Mononuclear cell (primary cell): ENCODE data around the gene GPR135. TPM values are rescaled to one million over a fixed set of nuclear protein-coding genes. Genes with fewer than 3 reads are reported as not detected.

ENCODE experiments used
- H3K27me3 ChIP-seq: 2 replicates; pipeline ENCODE4 v1.6.0; 2011; ENCODE audit warnings: low read length, control low read depth; ENCODE audit not compliant: insufficient read depth
- H3K4me1 ChIP-seq: 2 replicates; pipeline ENCODE4 v1.5.1; 2011; ENCODE audit warnings: mild to moderate bottlenecking, low read length, control low read depth; ENCODE audit not compliant: insufficient read depth
- H3K4me3 ChIP-seq: 2 replicates; pipeline ENCODE4 v1.5.1; 2011; ENCODE audit warnings: mild to moderate bottlenecking, low read length, moderate library complexity
- H3K9me3 ChIP-seq: 2 replicates; pipeline ENCODE4 v1.5.1; 2011; ENCODE audit warnings: low read depth, mild to moderate bottlenecking, control low read depth, low read length
- total RNA-seq: library from RNA; depleted of rRNA; stranded (reverse); fragments of >200 nt; gene quantifications from one replicate; pipeline ENCODE4 v1.2.3, GENCODE V29; 2012

GPR135 gene
- 0.63 TPM for total RNA-seq

DNA sequence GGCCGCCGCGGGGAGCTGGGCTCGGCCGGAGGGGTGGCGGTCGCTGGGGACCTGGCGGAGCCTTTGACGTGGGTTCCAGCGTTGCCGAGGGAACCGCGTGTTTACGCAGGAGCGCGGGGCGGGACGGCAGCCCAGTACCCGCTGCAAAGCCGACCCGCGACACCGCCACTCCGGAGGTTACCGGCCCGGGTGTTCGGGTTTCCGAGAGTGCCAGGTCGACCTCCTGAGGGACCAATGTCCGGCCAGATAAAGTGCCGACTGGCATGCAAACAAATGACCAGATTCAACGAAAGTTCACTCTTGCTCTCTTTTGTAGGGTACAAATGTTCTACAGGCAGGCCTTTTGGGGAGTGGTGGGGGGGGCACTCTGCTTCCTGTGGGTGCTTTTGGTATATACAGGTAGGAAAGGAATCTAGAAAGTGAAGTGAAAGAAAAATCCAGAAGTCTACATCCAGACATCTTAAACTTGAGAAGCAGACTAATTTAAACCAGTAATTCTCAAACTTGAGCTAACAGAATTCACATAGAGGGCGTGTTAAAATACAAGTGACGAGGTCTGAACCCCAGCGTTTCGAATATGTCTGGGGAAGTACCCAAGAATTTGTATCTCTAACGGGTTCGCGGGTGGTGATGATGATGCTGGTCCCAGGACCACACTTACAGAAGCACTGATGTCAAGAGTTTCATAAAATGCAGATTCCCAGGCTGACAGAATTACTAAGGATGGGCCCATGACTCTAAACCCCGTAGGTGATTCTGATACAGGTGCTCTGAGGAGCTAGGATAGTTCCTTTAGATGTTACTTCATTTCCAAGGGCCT lies at the start of gene GPR135:
TSS of gene GPR135 (minus strand) at position 65 of the 820 bp plus-strand sequence. CDS start 154 bp downstream, outside the sequence.
- Histone ChIP-seq H3K4me3 (peak within 1 kb of the TSS; percentile 35), H3K27me3 (peaks cover 24% of the 10 kb centered on the region), H3K9me3 (no peaks in the 10 kb centered on the region), H3K4me1 (peaks cover 17% of the 10 kb centered on the region)

- Histone ChIP-seq H3K4me1 (no peaks in the 10 kb centered on the region), H3K9me3 (no peaks in the 10 kb centered on the region), H3K27me3 (no peaks in the 10 kb centered on the region), H3K4me3 (no peak overlapping the region)
Observed at GRCh38 chr14:59511916-59512575, 46.9 kb upstream of the GPR135 start.

DNA sequence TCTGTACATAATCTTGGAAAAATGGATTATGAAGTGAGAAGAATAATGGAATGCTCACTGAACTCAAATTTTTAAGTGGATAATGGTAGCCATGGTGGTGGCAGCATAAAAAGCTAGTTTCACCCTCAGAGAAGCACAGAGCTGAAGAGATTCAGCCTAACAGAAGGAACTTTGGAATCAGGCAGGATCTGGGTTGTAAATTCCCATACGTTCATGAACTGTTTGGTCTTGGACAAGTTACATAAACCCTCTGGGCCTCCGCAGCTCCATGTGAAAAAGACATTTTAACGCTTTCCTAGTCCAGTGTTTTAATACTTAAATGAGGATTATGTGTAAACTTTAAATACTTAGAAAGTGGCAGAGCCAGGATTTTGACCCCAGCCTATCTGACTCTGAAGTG lies 45.8 kb upstream of the GPR135 start:
- no peaks in the 10 kb centered on the region for H3K4me1 ChIP-seq
- H3K27me3 ChIP-seq: no peaks in the 10 kb centered on the region
- no peak overlapping the region for H3K4me3 ChIP-seq
- H3K9me3 ChIP-seq: no peaks in the 10 kb centered on the region

GRCh38 chr14:59510001-59510400 lies 44.8 kb upstream of the GPR135 start:
- Histone ChIP-seq H3K9me3 (no peaks in the 10 kb centered on the region), H3K27me3 (no peaks in the 10 kb centered on the region), H3K4me1 (no peaks in the 10 kb centered on the region), H3K4me3 (no peak overlapping the region)

DNA sequence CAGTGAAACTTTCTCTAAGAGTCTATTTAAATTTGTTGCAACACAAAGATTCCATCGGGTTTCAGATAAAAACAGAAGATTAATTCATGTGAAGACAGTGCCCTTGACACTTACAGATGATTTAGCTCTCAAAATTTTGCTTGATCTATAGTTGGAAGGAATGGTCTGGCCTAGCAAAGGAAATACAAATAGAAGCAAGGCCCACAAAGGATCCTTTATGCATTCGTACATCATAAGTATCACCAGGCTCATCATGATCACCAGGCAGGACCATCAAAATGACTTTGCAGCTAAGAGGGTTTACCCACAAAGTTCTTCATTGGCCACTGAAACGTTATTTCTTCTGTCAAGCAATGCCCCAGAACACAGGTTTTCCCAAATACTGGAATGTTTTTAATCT lies 43.9 kb upstream of the GPR135 start:
- no peak overlapping the region for H3K4me3 ChIP-seq
- H3K9me3 ChIP-seq: no peaks in the 10 kb centered on the region
- H3K27me3 ChIP-seq: no peaks in the 10 kb centered on the region
- no peaks in the 10 kb centered on the region for H3K4me1 ChIP-seq

DNA sequence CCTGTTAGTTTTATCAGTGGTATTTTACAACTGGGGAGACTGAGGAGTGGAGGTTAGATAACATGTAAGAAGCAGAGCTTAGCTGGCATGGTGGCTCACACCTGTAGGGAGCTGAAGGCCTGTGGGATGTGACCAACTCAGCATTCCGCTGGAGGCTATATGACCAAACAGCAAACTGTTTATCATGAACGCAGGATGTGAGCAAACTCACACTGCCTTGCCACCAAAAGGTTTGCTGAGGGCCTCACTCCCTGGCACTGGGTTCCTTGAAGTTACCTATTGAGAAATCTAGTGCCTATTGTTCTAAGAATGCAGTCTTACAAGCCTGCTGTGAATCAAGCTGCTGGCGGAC lies 42.5 kb upstream of the GPR135 start:
- Histone ChIP-seq H3K4me1 (no peaks in the 10 kb centered on the region), H3K9me3 (no peaks in the 10 kb centered on the region), H3K27me3 (no peaks in the 10 kb centered on the region), H3K4me3 (no peak overlapping the region)

- no peaks in the 10 kb centered on the region for H3K9me3 ChIP-seq
- no peaks in the 10 kb centered on the region for H3K4me1 ChIP-seq
- H3K4me3 ChIP-seq: no peak overlapping the region
- H3K27me3 ChIP-seq: no peaks in the 10 kb centered on the region
Observed at GRCh38 chr14:59507063-59507751, 42.0 kb upstream of the GPR135 start.

- H3K4me1 ChIP-seq: no peaks in the 10 kb centered on the region
- H3K9me3 ChIP-seq: no peaks in the 10 kb centered on the region
- no peaks in the 10 kb centered on the region for H3K27me3 ChIP-seq
- no peak overlapping the region for H3K4me3 ChIP-seq
Observed at GRCh38 chr14:59503256-59503655, 38.1 kb upstream of the GPR135 start.

GRCh38 chr14:59500732-59501131 lies 35.6 kb upstream of the GPR135 start:
- no peaks in the 10 kb centered on the region for H3K9me3 ChIP-seq
- H3K4me3 ChIP-seq: no peak overlapping the region
- H3K27me3 ChIP-seq: no peaks in the 10 kb centered on the region
- no peaks in the 10 kb centered on the region for H3K4me1 ChIP-seq

GRCh38 chr14:59492384-59492783 lies 27.2 kb upstream of the GPR135 start:
- Histone ChIP-seq H3K27me3 (no peaks in the 10 kb centered on the region), H3K4me3 (no peak overlapping the region), H3K9me3 (no peaks in the 10 kb centered on the region), H3K4me1 (peaks cover 8% of the 10 kb centered on the region)

DNA sequence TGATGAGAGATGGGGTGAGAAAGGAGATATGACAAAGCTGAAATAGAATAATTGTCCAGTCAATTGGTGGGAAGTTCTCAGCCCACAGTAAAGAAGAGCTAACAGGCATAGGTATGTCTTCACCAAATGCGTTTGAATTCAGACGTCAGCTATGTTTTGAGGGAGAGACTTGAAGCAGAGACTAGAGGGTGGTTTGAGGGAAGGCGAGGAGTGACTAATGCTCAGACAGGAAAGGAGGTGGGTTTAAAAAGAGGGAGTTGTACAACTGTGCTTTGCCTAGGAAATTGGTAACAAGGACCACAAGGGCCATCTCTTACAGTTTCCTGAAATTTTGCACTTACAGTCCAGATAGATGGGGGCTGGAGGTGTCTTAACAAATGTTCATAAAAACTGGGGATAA lies 25.6 kb upstream of the GPR135 start:
- Histone ChIP-seq H3K27me3 (no peaks in the 10 kb centered on the region), H3K4me1 (peaks cover 19% of the 10 kb centered on the region), H3K4me3 (no peak overlapping the region), H3K9me3 (no peaks in the 10 kb centered on the region)

DNA sequence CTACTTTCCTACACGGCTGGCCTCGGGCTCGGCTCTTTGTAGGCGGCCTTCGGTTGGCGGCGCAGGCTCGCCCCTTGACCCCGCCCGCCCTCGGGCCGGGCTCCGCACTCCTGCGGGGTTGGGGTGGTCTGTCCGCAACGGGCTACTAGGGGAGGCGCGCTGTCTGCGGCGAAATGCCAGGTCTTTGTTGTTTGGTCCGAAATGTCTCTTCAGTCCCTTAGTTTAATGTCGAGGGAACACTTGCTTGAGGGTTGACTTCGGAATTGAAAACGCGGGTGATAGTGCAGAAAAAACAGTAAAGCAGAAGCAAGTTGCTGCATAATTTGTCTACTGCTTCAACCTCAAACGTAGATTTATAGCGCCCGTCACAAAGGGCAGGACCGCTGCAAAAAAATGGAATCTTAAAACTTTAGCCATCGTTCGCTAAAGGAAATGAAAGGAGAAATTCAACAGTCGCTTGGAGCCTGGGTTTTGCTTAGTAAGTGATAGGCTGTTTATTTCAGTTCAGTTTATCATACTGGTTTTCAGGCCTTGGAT lies 19.5 kb upstream of the GPR135 start:
- H3K9me3 ChIP-seq: no peaks in the 10 kb centered on the region
- H3K27me3 ChIP-seq: no peaks in the 10 kb centered on the region
- H3K4me3 ChIP-seq: peak overlapping the region; percentile 97
- H3K4me1 ChIP-seq: peaks cover 54% of the 10 kb centered on the region

- Histone ChIP-seq H3K9me3 (no peaks in the 10 kb centered on the region), H3K27me3 (no peaks in the 10 kb centered on the region), H3K4me1 (peaks cover 48% of the 10 kb centered on the region), H3K4me3 (peak within 1 kb of the TSS; percentile 97)
Observed at GRCh38 chr14:59483819-59484638, 18.8 kb upstream of the GPR135 start, which contains the start of the genes JKAMP and L3HYPDH. TSS of gene JKAMP (plus strand) at chr14:59484517. CDS start at chr14:59484590, 73 bp downstream. TSS of gene L3HYPDH (minus strand) at chr14:59484408. CDS start at chr14:59484316, 92 bp downstream.

- Histone ChIP-seq H3K4me1 (peaks cover 46% of the 10 kb centered on the region), H3K27me3 (no peaks in the 10 kb centered on the region)
Observed at GRCh38 chr14:59483363-59483762, 18.2 kb upstream of the GPR135 start.

More at GRCh38 chr14:59483363-59483762, 18.2 kb upstream of the GPR135 start:
- peak overlapping the region; percentile 97 for H3K4me3 ChIP-seq
- H3K9me3 ChIP-seq: no peaks in the 10 kb centered on the region
